DOHH2 (cell line): ENCODE data around the gene ST6GALNAC6.

Experiments
- H3F3A ChIP-seq: fragments of 200-600 bp; sonication (generic), shearing (Covaris generic); 2 replicates; pipeline ENCODE4 v1.6.0; 2016; ENCODE audit warnings: antibody characterized with exemption, mild to moderate bottlenecking; ENCODE audit not compliant: control insufficient read depth, insufficient read depth
- H3K27ac ChIP-seq: fragments of 200-600 bp; sonication (generic); 2 replicates; pipeline ENCODE4 v1.5.1; 2014; ENCODE audit warnings: low read depth, mild to moderate bottlenecking, low read length, moderate library complexity
- H3K27me3 ChIP-seq: fragments of 200-600 bp; sonication (generic); 2 replicates; pipeline ENCODE4 v1.6.1; 2014; ENCODE audit warnings: mild to moderate bottlenecking, low read length, mixed read lengths; ENCODE audit not compliant: control insufficient read depth
- H3K36me3 ChIP-seq: fragments of 200-600 bp; sonication (generic); 2 replicates; pipeline ENCODE4 v1.6.1; 2014; ENCODE audit warnings: mild to moderate bottlenecking, low read length, moderate library complexity, mixed read lengths; ENCODE audit not compliant: control insufficient read depth
- H3K4me1 ChIP-seq: fragments of 200-600 bp; sonication (generic); 2 replicates; pipeline ENCODE4 v1.6.1; 2014; ENCODE audit warnings: mild to moderate bottlenecking, low read length, mixed read lengths; ENCODE audit not compliant: control insufficient read depth
- H3K4me2 ChIP-seq: fragments of 200-600 bp; sonication (generic); 2 replicates; pipeline ENCODE4 v1.6.0; 2014; ENCODE audit warnings: mild to moderate bottlenecking, low read length, moderate library complexity
- H3K4me3 ChIP-seq: fragments of 200-600 bp; sonication (generic); 2 replicates; pipeline ENCODE4 v1.5.1; 2014; ENCODE audit warnings: mild to moderate bottlenecking, low read length, mixed read lengths
- H3K79me2 ChIP-seq: fragments of 200-600 bp; sonication (generic); 2 replicates; pipeline ENCODE4 v1.6.1; 2014; ENCODE audit warnings: mild to moderate bottlenecking, low read length, mixed read lengths; ENCODE audit not compliant: control insufficient read depth
- H3K9me2 ChIP-seq: fragments of 200-600 bp; sonication (generic); replicated peaks from 2 replicates; pipeline ENCODE4 v1.6.1; 2014; ENCODE audit warnings: mild to moderate bottlenecking, low read length, mixed read lengths; ENCODE audit not compliant: control insufficient read depth
- H3K9me3 ChIP-seq: fragments of 200-600 bp; sonication (generic); 2 replicates; pipeline ENCODE4 v1.6.1; 2014; ENCODE audit warnings: antibody characterized with exemption, low read length, mixed read lengths; ENCODE audit not compliant: control insufficient read depth, insufficient read depth
- H4K20me1 ChIP-seq: fragments of 200-600 bp; sonication (generic); 2 replicates; pipeline ENCODE4 v1.6.0; 2014; ENCODE audit warnings: low read depth, mild to moderate bottlenecking, antibody characterized with exemption, low read length, moderate library complexity; ENCODE audit not compliant: control insufficient read depth, insufficient read depth
- CTCF ChIP-seq: fragments of 200-600 bp; sonication (generic); IDR thresholded peaks from one replicate; pipeline ENCODE4 v1.5.1; 2014; ENCODE audit warnings: antibody characterized with exemption, mild to moderate bottlenecking, low read depth, low read length; ENCODE audit not compliant: poor library complexity, severe bottlenecking
- EZH2phosphoT487 ChIP-seq: fragments of 200-600 bp; sonication (generic); IDR thresholded peaks from 2 replicates; pipeline ENCODE4 v1.6.1; 2017; ENCODE audit warnings: borderline replicate concordance, mild to moderate bottlenecking, antibody characterized with exemption, low read length, moderate library complexity, mixed read lengths

Gene ST6GALNAC6

GRCh38 chr9:127856094-127856728 lies 43.2 kb downstream of the ST6GALNAC6 start:
- no peaks in the 10 kb centered on the region for H3K79me2 ChIP-seq
- H3K36me3 ChIP-seq: no peaks in the 10 kb centered on the region
- H3K4me3 ChIP-seq: no peak overlapping the region
- no peaks in the 10 kb centered on the region for H4K20me1 ChIP-seq
- H3K9me2 ChIP-seq: no peaks in the 10 kb centered on the region
- H3K27me3 ChIP-seq: peaks cover 6% of the 10 kb centered on the region; the same call in 1 of the 2 replicates
- peaks cover 2% of the 10 kb centered on the region for H3K4me1 ChIP-seq
- H3K9me3 ChIP-seq: no peaks in the 10 kb centered on the region
- no peak overlapping the region for H3K27ac ChIP-seq
- H3F3A ChIP-seq: no peaks in the 10 kb centered on the region
- no peak for TF ChIP-seq EZH2phosphoT487
- no peak for TF ChIP-seq CTCF
- no peak overlapping the region for H3K4me2 ChIP-seq

- Histone ChIP-seq H3K27ac (no peak overlapping the region), H3K4me3 (no peak overlapping the region), H3F3A (no peaks in the 10 kb centered on the region), H3K79me2 (no peaks in the 10 kb centered on the region), H3K9me2 (no peaks in the 10 kb centered on the region), H3K4me2 (no peak overlapping the region), H3K27me3 (peaks cover 6% of the 10 kb centered on the region; the same call in 1 of the 2 replicates), H3K36me3 (no peaks in the 10 kb centered on the region), H3K4me1 (no peaks in the 10 kb centered on the region; the same call in 1 of the 2 replicates), H4K20me1 (no peaks in the 10 kb centered on the region), H3K9me3 (no peaks in the 10 kb centered on the region)
- TF ChIP-seq CTCF: no peak
- TF ChIP-seq EZH2phosphoT487: no peak
Observed at GRCh38 chr9:127855522-127855921, 43.9 kb downstream of the ST6GALNAC6 start.

GRCh38 chr9:127854960-127855359 lies 44.4 kb downstream of the ST6GALNAC6 start:
- no peak overlapping the region for H3K4me2 ChIP-seq
- H3K79me2 ChIP-seq: no peaks in the 10 kb centered on the region
- no peak overlapping the region for H3K27ac ChIP-seq
- H3K4me3 ChIP-seq: no peak overlapping the region
- no peaks in the 10 kb centered on the region for H3K9me2 ChIP-seq
- peaks cover under 1% of the 10 kb centered on the region; the same call in 1 of the 2 replicates for H3K9me3 ChIP-seq
- TF ChIP-seq EZH2phosphoT487 (no peak), CTCF (no peak)
- H3K36me3 ChIP-seq: no peaks in the 10 kb centered on the region
- H3K27me3 ChIP-seq: peaks cover 6% of the 10 kb centered on the region; the same call in 1 of the 2 replicates
- H4K20me1 ChIP-seq: no peaks in the 10 kb centered on the region
- no peaks in the 10 kb centered on the region for H3F3A ChIP-seq
- no peaks in the 10 kb centered on the region; the same call in 1 of the 2 replicates for H3K4me1 ChIP-seq
